NCI-H146 (cell line): Measurements from ENCODE around the gene CPT1A.
A peak's percentile ranks its signal among the peaks of the same experiment; 100 is the strongest.

Source experiments
- DNase-seq: peaks from one replicate; lab custom pipeline; 2025; lab: John Stamatoyannopoulos, UW

The CPT1A gene

GRCh38 chr11:68756171-68756766 is 85.4 kb downstream of the CPT1A start:
- DNase-seq, result no peak

DNA sequence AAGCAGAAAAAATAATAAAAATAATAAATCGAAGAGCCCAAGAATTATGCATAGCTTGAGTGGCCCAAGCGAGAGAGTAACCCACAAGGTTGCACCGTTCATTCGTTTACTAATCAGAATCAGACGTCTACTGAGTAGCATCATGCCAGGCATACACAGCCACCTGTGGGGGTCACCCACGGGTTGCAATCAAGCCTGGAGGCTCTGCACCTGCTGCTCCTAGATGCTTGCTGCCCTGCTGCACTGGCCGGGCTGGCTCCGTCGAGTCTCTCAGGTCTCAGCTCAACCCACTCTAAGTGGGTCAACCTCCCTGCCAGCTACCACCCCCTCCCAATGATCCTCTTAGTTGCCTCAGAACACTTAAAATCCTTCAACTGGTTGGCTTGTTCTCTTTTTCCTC is 88.4 kb downstream of the CPT1A start:
- DNase-seq, result peak; percentile 38

- peak; percentile 88 for DNase-seq
These were observed 90.3 kb downstream of the CPT1A start, which contains the start of gene TESMIN for GRCh38 chr11:68751331-68751856. Gene TESMIN (minus strand): TSS chr11:68751520. CDS start chr11:68750660, 860 bp downstream.

DNA sequence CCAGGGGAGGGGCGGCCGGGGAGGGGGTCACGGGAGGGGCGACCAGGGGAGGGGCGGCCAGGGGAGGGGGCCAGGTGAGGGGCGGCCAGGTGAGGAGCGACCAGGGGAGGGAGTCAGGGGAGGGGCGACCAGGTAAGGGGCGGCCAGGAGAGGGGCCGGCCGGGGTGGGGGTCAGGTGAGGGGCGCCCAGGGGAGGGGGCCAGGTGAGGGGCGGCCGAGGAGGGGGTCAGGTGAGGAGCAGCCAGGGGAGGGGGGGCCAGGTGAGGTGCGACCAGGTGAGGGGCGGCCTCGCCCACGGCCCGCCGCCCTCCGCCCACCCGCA is 90.8 kb downstream of the CPT1A start:
- DNase-seq, result no peak

GRCh38 chr11:68750195-68751003 is 91.3 kb downstream of the CPT1A start:
- DNase-seq, result no peak

DNA sequence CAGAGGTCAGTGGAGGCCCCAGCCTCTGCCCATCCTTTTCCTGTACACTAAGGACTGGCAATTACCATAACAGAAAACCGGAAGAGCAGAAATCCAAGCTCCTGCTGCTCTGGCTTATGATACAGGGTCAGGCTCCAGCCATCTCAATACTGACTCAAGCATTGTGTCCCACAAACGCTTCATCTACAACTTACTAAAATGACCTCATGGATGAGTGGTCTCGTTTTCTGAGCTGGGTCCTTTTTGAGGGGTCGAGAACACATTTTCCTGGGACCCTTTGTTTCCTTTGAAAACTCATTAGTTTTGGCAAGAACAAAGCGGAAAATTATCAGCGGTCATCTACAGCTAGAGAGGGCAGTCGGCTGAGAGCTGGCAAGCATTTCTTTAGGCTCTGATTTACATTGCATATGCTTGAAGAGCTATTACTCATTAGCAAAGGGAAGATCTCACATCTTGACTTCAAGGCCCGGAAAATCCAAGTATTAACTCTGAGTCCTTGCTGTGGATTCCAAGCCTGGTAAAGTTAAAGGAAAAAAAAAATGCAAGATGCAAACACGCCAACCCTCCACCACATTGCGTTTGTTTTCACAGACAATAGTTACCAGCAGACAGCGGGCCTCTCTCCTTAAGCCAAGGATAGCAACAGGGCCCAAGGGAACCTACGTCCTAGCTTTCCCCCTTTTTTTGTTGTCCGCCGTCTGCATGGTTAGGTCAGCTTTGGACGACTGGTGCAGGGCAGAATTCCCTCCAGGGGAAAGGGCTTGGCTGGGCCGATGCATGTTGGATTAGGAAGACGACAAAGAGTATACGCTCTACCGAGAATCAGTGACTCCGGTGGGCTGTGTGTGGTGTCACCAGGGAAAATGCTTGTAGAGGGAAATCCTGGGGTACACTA is 92.2 kb downstream of the CPT1A start:
- DNase-seq, result peak; percentile 73

GRCh38 chr11:68748061-68748460 is 93.7 kb downstream of the CPT1A start:
- no peak for DNase-seq

- DNase-seq, result no peak
These were observed 98.2 kb downstream of the CPT1A start for GRCh38 chr11:68743539-68743938.

GRCh38 chr11:68741463-68741862 is 100.3 kb downstream of the CPT1A start:
- DNase-seq, result no peak

- no peak for DNase-seq
These were observed 106.1 kb downstream of the CPT1A start for GRCh38 chr11:68735646-68736045.

GRCh38 chr11:68735125-68735524 is 106.6 kb downstream of the CPT1A start:
- no peak for DNase-seq

DNA sequence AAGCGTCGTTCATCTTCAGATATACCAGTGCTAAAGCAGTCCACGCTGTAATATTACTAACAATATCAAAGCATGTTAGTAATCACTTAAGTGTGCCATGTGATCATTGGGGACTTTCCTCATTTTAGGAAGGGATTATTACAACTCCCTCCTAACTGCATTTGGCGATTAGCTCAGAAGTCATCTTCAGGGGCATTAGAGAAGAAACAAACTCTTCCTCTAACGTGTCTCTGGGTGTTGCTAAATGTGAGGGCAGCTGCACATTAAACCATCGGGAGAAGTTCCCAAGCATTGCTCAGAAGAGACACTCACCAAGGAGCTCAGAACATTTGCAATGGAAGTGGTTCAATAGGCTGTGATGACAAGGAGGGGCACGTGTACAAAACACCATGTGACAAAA is 107.6 kb downstream of the CPT1A start:
- no peak for DNase-seq

GRCh38 chr11:68727783-68728182 is 113.9 kb downstream of the CPT1A start:
- no peak for DNase-seq

- DNase-seq, result no peak
These were observed 117.4 kb downstream of the CPT1A start for GRCh38 chr11:68724293-68724692.

- no peak for DNase-seq
These were observed 119.6 kb downstream of the CPT1A start for GRCh38 chr11:68722143-68722542.

DNA sequence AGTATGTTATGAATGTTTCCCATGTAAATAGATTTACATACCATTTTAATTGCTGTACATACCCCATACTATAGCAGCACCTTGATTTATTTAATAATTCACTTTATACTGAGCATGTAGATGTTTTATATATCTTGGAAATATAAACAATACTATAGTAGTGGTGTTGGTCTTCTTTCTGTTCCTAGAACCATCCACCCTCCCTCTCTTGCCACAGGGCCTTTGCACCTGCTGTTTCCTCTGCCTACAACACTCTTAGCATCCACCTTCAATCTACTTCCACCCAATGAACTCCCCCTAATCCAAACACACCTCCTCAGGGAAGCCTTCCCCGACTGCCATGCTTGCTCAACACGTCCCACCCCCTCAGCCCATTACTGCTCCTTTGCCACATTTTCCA is 120.6 kb downstream of the CPT1A start:
- DNase-seq, result no peak

- DNase-seq, result no peak
These were observed 126.1 kb downstream of the CPT1A start for GRCh38 chr11:68715456-68716122.

DNA sequence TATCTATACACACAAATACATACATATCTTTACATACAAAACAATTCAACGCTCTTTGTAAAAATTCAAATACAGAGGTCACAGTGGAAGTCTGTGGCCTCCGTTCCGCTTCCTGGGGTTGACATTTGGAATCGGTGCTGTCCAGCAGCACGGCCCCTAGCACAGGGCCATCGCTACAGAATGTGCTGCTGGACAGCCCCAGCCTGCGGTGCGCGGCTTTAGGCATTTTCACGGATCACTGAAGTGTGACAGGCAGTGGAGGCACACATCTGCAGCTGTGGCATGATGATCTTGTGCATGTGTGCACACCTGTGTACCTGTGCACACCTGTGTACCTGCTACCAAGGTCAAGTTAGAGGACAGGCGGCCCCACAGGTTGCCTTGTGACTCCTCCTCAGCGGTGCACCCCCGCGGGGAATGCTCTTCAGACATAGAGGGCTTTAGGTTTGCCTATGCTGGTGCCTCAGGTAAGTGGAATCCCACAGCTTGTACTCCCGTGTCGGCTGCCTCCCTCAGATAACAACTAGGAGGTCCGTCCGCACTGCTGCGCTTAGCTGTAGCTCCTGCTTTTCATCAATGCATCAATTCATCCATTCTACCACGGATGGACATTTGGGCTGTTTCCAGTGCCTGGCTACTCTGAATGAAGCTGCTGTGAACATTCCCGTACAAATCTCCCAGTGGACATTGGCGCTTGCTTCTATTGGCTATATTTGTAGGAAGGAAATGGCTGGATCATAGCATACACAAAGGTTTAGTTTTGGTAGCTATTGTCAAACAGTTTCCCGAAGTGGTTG is 127.5 kb downstream of the CPT1A start:
- no peak for DNase-seq

- no peak for DNase-seq
These were observed 130.6 kb downstream of the CPT1A start for GRCh38 chr11:68711114-68711513.

DNA sequence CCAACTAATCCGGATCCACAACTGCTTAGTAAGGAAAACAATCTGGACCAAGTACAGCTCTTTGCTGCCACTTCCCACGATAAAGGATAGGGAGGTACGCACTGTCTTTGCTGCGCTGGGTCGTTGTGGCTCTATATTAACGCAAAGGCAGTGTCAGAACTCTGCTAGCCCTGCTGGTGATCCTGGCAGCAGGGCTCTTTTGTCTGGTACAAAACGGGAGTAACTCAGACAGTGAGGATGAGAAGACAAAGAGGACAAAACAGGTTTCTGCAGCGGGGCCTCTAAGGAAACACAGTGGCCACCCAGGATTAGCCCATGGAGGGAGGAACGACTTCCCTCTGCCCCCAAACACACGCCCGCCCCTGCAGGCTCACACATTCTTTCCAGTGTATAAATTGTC is 131.3 kb downstream of the CPT1A start:
- DNase-seq, result no peak

GRCh38 chr11:68709062-68709461 is 132.7 kb downstream of the CPT1A start:
- DNase-seq, result no peak
